ENCODE results near the gene GSTO2. TPM values are rescaled to one million over a fixed set of nuclear protein-coding genes. Genes with fewer than 3 reads are reported as not detected.

The GSTO2 gene
- total and polyA plus RNA-seq, 2 donors: 3.4 to 6.5 TPM

GRCh38 chr10:104347295-104348045 lies 78.5 kb downstream of the GSTO2 start:
- 80% methylated on average over 4 of the region's 4 CpGs for WGBS
- no peaks in the 10 kb centered on the region for H3K36me3 ChIP-seq (ENCODE audit: insufficient read depth)
- H3K27ac ChIP-seq (ENCODE audit: low read depth): no peak overlapping the region

GRCh38 chr10:104348601-104349000 lies 79.6 kb downstream of the GSTO2 start:
- H3K4me3 ChIP-seq (ENCODE audit: low read depth, low read length): no peak overlapping the region
- WGBS: 83% methylated on average over 2 of the region's 2 CpGs
- no peaks in the 10 kb centered on the region for H3K36me3 ChIP-seq (ENCODE audit: insufficient read depth)
- no peak overlapping the region for H3K27ac ChIP-seq (ENCODE audit: low read depth)
- DNase-seq (ENCODE audit: extremely low spot score): no peak
- no peaks in the 10 kb centered on the region for H3K4me1 ChIP-seq (ENCODE audit: insufficient read depth)

More at GRCh38 chr10:104347295-104348045, 78.5 kb downstream of the GSTO2 start:
- no peak for DNase-seq (ENCODE audit: extremely low spot score)
- no peaks in the 10 kb centered on the region for H3K4me1 ChIP-seq (ENCODE audit: insufficient read depth)
- H3K4me3 ChIP-seq (ENCODE audit: low read depth, low read length): no peak overlapping the region

GRCh38 chr10:104349623-104350126 lies 80.7 kb downstream of the GSTO2 start:
- Histone ChIP-seq H3K4me1 (ENCODE audit: insufficient read depth) (no peaks in the 10 kb centered on the region), H3K4me3 (ENCODE audit: low read depth, low read length) (no peak overlapping the region), H3K36me3 (ENCODE audit: insufficient read depth) (no peaks in the 10 kb centered on the region), H3K27ac (ENCODE audit: low read depth) (no peak overlapping the region)
- DNase-seq (ENCODE audit: extremely low spot score): no peak
- 31% methylated on average over 5 of the region's 5 CpGs for WGBS

GRCh38 chr10:104350127-104350635 lies 81.2 kb downstream of the GSTO2 start:
- Histone ChIP-seq H3K4me3 (ENCODE audit: low read depth, low read length) (no peak overlapping the region), H3K4me1 (ENCODE audit: insufficient read depth) (no peaks in the 10 kb centered on the region), H3K27ac (ENCODE audit: low read depth) (no peak overlapping the region), H3K36me3 (ENCODE audit: insufficient read depth) (no peaks in the 10 kb centered on the region)
- peak; percentile 70 for DNase-seq (ENCODE audit: extremely low spot score)
- 25% methylated on average over 6 of the region's 6 CpGs for WGBS

GRCh38 chr10:104351061-104351702 lies 82.2 kb downstream of the GSTO2 start:
- no peak for DNase-seq (ENCODE audit: extremely low spot score)
- no peak overlapping the region for H3K27ac ChIP-seq (ENCODE audit: low read depth)
- no peaks in the 10 kb centered on the region for H3K4me1 ChIP-seq (ENCODE audit: insufficient read depth)
- 58% methylated on average over 2 of the region's 2 CpGs for WGBS
- H3K36me3 ChIP-seq (ENCODE audit: insufficient read depth): no peaks in the 10 kb centered on the region
- no peak overlapping the region for H3K4me3 ChIP-seq (ENCODE audit: low read depth, low read length)

- no peak for DNase-seq (ENCODE audit: extremely low spot score)
- no peak overlapping the region for H3K4me3 ChIP-seq (ENCODE audit: low read depth, low read length)
- 88% methylated on average over 1 of the region's 1 CpG for WGBS
- no peaks in the 10 kb centered on the region for H3K36me3 ChIP-seq (ENCODE audit: insufficient read depth)
- no peak overlapping the region for H3K27ac ChIP-seq (ENCODE audit: low read depth)
- H3K4me1 ChIP-seq (ENCODE audit: insufficient read depth): no peaks in the 10 kb centered on the region
Observed at GRCh38 chr10:104351919-104352318, 82.9 kb downstream of the GSTO2 start.

GRCh38 chr10:104353325-104354048 lies 84.5 kb downstream of the GSTO2 start, which contains the start of gene CFAP58:
TSS of gene CFAP58 (plus strand) at chr10:104353833. CDS start at chr10:104353898, 65 bp downstream.
- 2% methylated on average over 43 of the region's 43 CpGs for WGBS
- Histone ChIP-seq H3K4me3 (ENCODE audit: low read depth, low read length) (peak within 1 kb of the TSS; percentile 4), H3K36me3 (ENCODE audit: insufficient read depth) (no peaks in the 10 kb centered on the region), H3K4me1 (ENCODE audit: insufficient read depth) (no peaks in the 10 kb centered on the region), H3K27ac (ENCODE audit: low read depth) (no peak within 1 kb of the TSS)
- peak; percentile 70 for DNase-seq (ENCODE audit: extremely low spot score)

Small RNA genes lying within 50 kb of the gene (small RNA-seq; reads per million reads assigned to genes)
- 0.33 reads per million, percentile 16 among the genes with 10 or more reads in this experiment for gene MIR4482

Other genes with a start within 250 kb of the GSTO2 start
- 9.8 TPM for gene COL17A1, start 183.3 kb upstream of the GSTO2 start, total RNA-seq
- gene COL17A1, start 183.3 kb upstream of the GSTO2 start, polyA plus RNA-seq: 9.3 TPM
- 13.6 TPM for gene SFR1, start 147.0 kb upstream of the GSTO2 start, total RNA-seq
- gene SFR1, start 147.0 kb upstream of the GSTO2 start, polyA plus RNA-seq: 6.8 TPM
- gene CFAP43, start 36.8 kb upstream of the GSTO2 start, total RNA-seq: 1.4 TPM
- 0.19 TPM for gene CFAP43, start 36.8 kb upstream of the GSTO2 start, polyA plus RNA-seq
- gene GSTO1, start 14.3 kb upstream of the GSTO2 start, total RNA-seq: 50.0 TPM
- gene GSTO1, start 14.3 kb upstream of the GSTO2 start, polyA plus RNA-seq: 114 TPM
- gene ITPRIP, start 69.3 kb downstream of the GSTO2 start, total RNA-seq: 7.6 TPM
- 22.4 TPM for gene ITPRIP, start 69.3 kb downstream of the GSTO2 start, polyA plus RNA-seq
- 0.69 TPM for gene CFAP58, start 84.6 kb downstream of the GSTO2 start, total RNA-seq
- gene CFAP58, start 84.6 kb downstream of the GSTO2 start, polyA plus RNA-seq: 0.34 TPM